Thyroid gland (tissue), 4 donors: ENCODE data around the gene GRM2. TPM values are rescaled to one million over a fixed set of nuclear protein-coding genes. Genes with fewer than 3 reads are reported as not detected.

Experiments used
- DNase-seq, 2 donors: peaks; one replicate each; pipeline ENCODE4 v3.0.0-alpha.2; 2019
- H3K27ac ChIP-seq, 3 donors: fragments of 200-600 bp; sonication (generic); 1 replicate in 2 of 3; 2 replicates in 1 of 3; pipeline ENCODE4 v1.5.1; 2016 to 2019; ENCODE audit warnings: mild to moderate bottlenecking in 1 of 3, moderate library complexity in 1 of 3
- H3K27me3 ChIP-seq: fragments of 200-600 bp; sonication (generic); one replicate; pipeline ENCODE4 v1.5.1; 2019
- H3K36me3 ChIP-seq, 2 donors: fragments of 200-600 bp; sonication (generic); one replicate each; pipeline ENCODE4 v1.5.1; 2016 to 2019
- H3K4me1 ChIP-seq, 2 donors: fragments of 200-600 bp; sonication (generic); one replicate each; pipeline ENCODE4 v1.5.1; 2017 to 2019
- H3K4me3 ChIP-seq, 3 donors: fragments of 200-600 bp; sonication (generic); replicated peaks in 1 of 3; 1 replicate in 2 of 3; 2 replicates in 1 of 3; pipeline ENCODE4 v1.5.1; 2016; ENCODE audit warnings: mild to moderate bottlenecking in 1 of 3
- H3K9me3 ChIP-seq: fragments of 200-600 bp; sonication (generic); one replicate; pipeline ENCODE4 v1.5.1; 2017
- CTCF ChIP-seq, 6 experiments: fragments of 200-600 bp in 3 of 6; fragments of 450-650 bp in 3 of 6; sonication (generic) in 3 of 6; IDR thresholded peaks; one replicate each; pipeline ENCODE4 v1.5.1; 2016 to 2019; ENCODE audit warnings: antibody characterized with exemption in 6 of 6, mild to moderate bottlenecking in 2 of 6, inconsistent platforms in 1 of 6, moderate library complexity in 1 of 6
- POLR2A ChIP-seq, 2 donors: fragments of 450-650 bp; IDR thresholded peaks; one replicate each; pipeline ENCODE4 v1.6.1; 2017; ENCODE audit warnings: antibody characterized with exemption in 2 of 2, mild to moderate bottlenecking in 2 of 2, moderate library complexity in 1 of 2
- WGBS, 2 donors: methylation state at CpG; one replicate each; pipeline ENCODE4 v1.1.5; 2017; 5-methylcytosine and 5-hydroxymethylcytosine counted together
- intact Hi-C: fragments of 100-400 bp; cut with DNase I; formaldehyde crosslinking; loops from one replicate; pipeline ENCODE4 v1.15.1; 2023
- total RNA-seq, 4 donors: library from RNA; depleted of rRNA; stranded (reverse); fragments of >200 nt; gene quantifications; one replicate each; pipeline ENCODE4 v1.2.3, GENCODE V29; 2016

GRM2 gene
- total RNA-seq, 4 donors from 2014 or later: 0.20 to 0.81 (median 0.45) TPM; not detected in 1

DNA sequence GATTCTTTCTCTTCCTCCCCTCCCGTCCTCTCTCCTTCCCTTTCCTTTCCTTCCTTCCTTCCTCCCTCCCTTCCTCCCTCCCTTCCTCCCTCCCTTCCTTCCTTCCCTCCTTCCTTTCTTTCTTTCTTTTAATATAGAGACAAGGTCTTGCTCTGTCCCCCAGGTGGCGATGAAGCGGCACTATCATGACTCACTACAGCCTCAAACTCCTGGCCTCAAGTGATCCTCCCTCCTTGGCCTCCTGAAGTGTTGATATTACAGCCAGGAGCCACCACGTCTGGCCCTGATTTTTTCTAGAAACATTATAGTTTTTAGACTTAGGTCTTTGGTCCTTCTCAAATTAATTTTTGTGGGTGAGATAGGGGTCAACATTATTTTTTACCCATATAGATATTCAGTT is 15.5 kb downstream of the GRM2 start:
- no peaks in the 10 kb centered on the region for H3K4me1 ChIP-seq
- no peak for TF ChIP-seq POLR2A (IDR thresholded peaks at IDR 0.05)
- no peak for TF ChIP-seq CTCF (IDR thresholded peaks at IDR 0.05)
- intact Hi-C loops: no loop called here
- 68 to 80% methylated on average over 4 of the region's 4 CpGs for WGBS, 2 donors
- no peaks in the 10 kb centered on the region for H3K9me3 ChIP-seq
- no peak overlapping the region for H3K27ac ChIP-seq
- H3K27me3 ChIP-seq: no peaks in the 10 kb centered on the region
- no peaks in the 10 kb centered on the region for H3K36me3 ChIP-seq
- no peak for DNase-seq
- H3K4me3 ChIP-seq: no peak overlapping the region

DNA sequence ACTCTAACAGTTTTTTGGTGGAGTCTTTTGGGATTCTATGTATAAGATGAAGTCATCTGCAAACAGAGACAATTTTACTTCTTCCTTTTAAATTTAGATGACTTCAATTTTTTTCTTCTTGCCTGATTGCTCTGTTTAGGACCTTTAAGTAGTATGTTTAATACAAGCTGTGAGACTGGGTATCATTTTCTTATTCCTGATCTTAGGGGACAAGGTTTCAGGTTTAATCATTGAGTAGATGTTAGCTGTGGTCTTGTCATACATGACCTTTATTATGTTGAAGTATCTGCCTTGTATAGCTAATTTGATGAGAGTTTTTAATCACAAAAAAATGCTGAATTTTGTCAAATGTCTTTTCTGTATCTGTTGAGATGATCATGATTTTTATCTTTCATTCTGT is 20.6 kb downstream of the GRM2 start:
- no peaks in the 10 kb centered on the region for H3K27me3 ChIP-seq
- H3K4me3 ChIP-seq: no peak overlapping the region
- H3K36me3 ChIP-seq: no peaks in the 10 kb centered on the region
- no peak for DNase-seq
- TF ChIP-seq POLR2A (IDR thresholded peaks at IDR 0.05) (no peak), CTCF (IDR thresholded peaks at IDR 0.05) (no peak)
- intact Hi-C loops: no loop called here
- H3K4me1 ChIP-seq: no peaks in the 10 kb centered on the region
- no peaks in the 10 kb centered on the region for H3K9me3 ChIP-seq
- H3K27ac ChIP-seq: no peak overlapping the region

GRCh38 chr3:51729042-51729633 is 22.3 kb downstream of the GRM2 start:
- Histone ChIP-seq H3K27ac (no peak overlapping the region), H3K9me3 (no peaks in the 10 kb centered on the region), H3K4me1 (no peaks in the 10 kb centered on the region), H3K27me3 (no peaks in the 10 kb centered on the region), H3K4me3 (no peak overlapping the region), H3K36me3 (no peaks in the 10 kb centered on the region)
- no peak for TF ChIP-seq POLR2A (IDR thresholded peaks at IDR 0.05)
- no peak for TF ChIP-seq CTCF (IDR thresholded peaks at IDR 0.05)
- intact Hi-C loops: no loop called here
- DNase-seq: no peak

GRCh38 chr3:51733859-51734571 is 27.1 kb downstream of the GRM2 start:
- intact Hi-C loops: no loop called here
- H3K9me3 ChIP-seq: no peaks in the 10 kb centered on the region
- no peaks in the 10 kb centered on the region for H3K36me3 ChIP-seq
- TF ChIP-seq CTCF (IDR thresholded peaks at IDR 0.05): no peak
- no peak for TF ChIP-seq POLR2A (IDR thresholded peaks at IDR 0.05)
- H3K4me1 ChIP-seq: no peaks in the 10 kb centered on the region
- no peak overlapping the region for H3K4me3 ChIP-seq
- WGBS, 2 donors: 80 to 87% methylated on average over 4 of the region's 4 CpGs
- no peak for DNase-seq
- H3K27me3 ChIP-seq: no peaks in the 10 kb centered on the region
- no peak overlapping the region for H3K27ac ChIP-seq

GRCh38 chr3:51734572-51734907 is 27.7 kb downstream of the GRM2 start:
- H3K4me1 ChIP-seq: no peaks in the 10 kb centered on the region
- TF ChIP-seq CTCF (IDR thresholded peaks at IDR 0.05): no peak
- TF ChIP-seq POLR2A (IDR thresholded peaks at IDR 0.05): no peak
- no peaks in the 10 kb centered on the region for H3K9me3 ChIP-seq
- intact Hi-C loops: no loop called here
- H3K36me3 ChIP-seq: no peaks in the 10 kb centered on the region
- 23 to 27% methylated on average over 3 of the region's 3 CpGs for WGBS, 2 donors
- no peak for DNase-seq
- no peaks in the 10 kb centered on the region for H3K27me3 ChIP-seq
- H3K27ac ChIP-seq: no peak overlapping the region
- H3K4me3 ChIP-seq: no peak overlapping the region
